Spleen (tissue), 7 donors: ENCODE measurements around the gene SLC9A3.

Experiments
- CTCF ChIP-seq, 11 experiments: fragments of 200-600 bp in 7 of 11; fragments of 450-650 bp in 4 of 11; sonication (generic) in 4 of 11; IDR thresholded peaks in 8 of 11; conservative IDR thresholded peaks in 3 of 11; 1 replicate in 7 of 11; 2 replicates in 4 of 11; pipeline versions ENCODE4 v1.4.0 to v1.8.0; 2016 to 2021; ENCODE audit warnings: antibody characterized with exemption in 11 of 11, inconsistent platforms in 4 of 11, mild to moderate bottlenecking in 1 of 11
- POLR2A ChIP-seq, 3 donors: fragments of 450-650 bp; IDR thresholded peaks; one replicate each; pipeline ENCODE4 v1.5.1; 2017; ENCODE audit warnings: antibody characterized with exemption in 3 of 3, mild to moderate bottlenecking in 1 of 3
- donor health status: DM: no; HTN: no; CAD: no; lungs with moderate emphysema.
- donor health status: DM: no; HTN: no; CAD: no.
- donor health status: DM: no; HTN: no; CAD: no.

- TF ChIP-seq CTCF (IDR thresholded peaks at IDR 0.05 in 8 of 11, conservative IDR thresholded peaks at IDR 0.05 in 3 of 11), result no peak
- no peak for TF ChIP-seq POLR2A (IDR thresholded peaks at IDR 0.05)
Measured at GRCh38 chr5:475704-476101, 48.5 kb downstream of the SLC9A3 start.
